ENCODE data around the gene STBD1.

GRCh38 chr4:76272999-76273398, 33.5 kb upstream of the STBD1 start:
- TF ChIP-seq CREB5 (CRISPR knock-in tag; IDR thresholded peaks at IDR 0.05; ENCODE audit: low read depth): no peak
- no peak for TF ChIP-seq ISL1 (CRISPR knock-in tag; IDR thresholded peaks at IDR 0.05)

Measured in SK-N-SH treated with all-trans-retinoic acid at 6 μM for 48 hours (cell line).